Stimulated activated naive CD8-positive, alpha-beta T cell treated with anti-CD3 and anti-CD28 coated beads, Interleukin-15, amount 100 ng/mL, for 72 hours (primary cell): ENCODE measurements around the gene SIRPA.

ENCODE experiments used
- ATAC-seq: fragments of 150-1000 bp; cut with Tn5 transposase; 2 replicates; pipeline ENCODE4 v1.10.0; 2021; ENCODE audit warnings: mild to moderate bottlenecking, moderate library complexity
- DNase-seq, 2 donors: peaks; one replicate each; pipeline ENCODE4 v3.0.0; 2021 to 2022
- H3K27ac Mint-ChIP-seq, 2 donors: one replicate each; pipeline ENCODE4 v1.8.0; 2022; ENCODE audit warnings: mild to moderate bottlenecking in 2 of 2, mixed read lengths in 2 of 2, moderate library complexity in 2 of 2
- H3K27me3 Mint-ChIP-seq: one replicate; pipeline ENCODE4 v1.8.0; 2022; ENCODE audit warnings: mixed read lengths
- H3K4me1 Mint-ChIP-seq: one replicate; pipeline ENCODE4 v1.8.0; 2022; ENCODE audit warnings: mild to moderate bottlenecking, mixed read lengths
- H3K4me3 Mint-ChIP-seq, 2 donors: one replicate each; pipeline ENCODE4 v1.8.0; 2022; ENCODE audit warnings: mild to moderate bottlenecking in 2 of 2, mixed read lengths in 2 of 2, moderate library complexity in 1 of 2
- H3K9me3 Mint-ChIP-seq, 2 donors: one replicate each; pipeline ENCODE4 v1.8.0; 2022; ENCODE audit warnings: mixed read lengths in 2 of 2

The SIRPA gene

DNA sequence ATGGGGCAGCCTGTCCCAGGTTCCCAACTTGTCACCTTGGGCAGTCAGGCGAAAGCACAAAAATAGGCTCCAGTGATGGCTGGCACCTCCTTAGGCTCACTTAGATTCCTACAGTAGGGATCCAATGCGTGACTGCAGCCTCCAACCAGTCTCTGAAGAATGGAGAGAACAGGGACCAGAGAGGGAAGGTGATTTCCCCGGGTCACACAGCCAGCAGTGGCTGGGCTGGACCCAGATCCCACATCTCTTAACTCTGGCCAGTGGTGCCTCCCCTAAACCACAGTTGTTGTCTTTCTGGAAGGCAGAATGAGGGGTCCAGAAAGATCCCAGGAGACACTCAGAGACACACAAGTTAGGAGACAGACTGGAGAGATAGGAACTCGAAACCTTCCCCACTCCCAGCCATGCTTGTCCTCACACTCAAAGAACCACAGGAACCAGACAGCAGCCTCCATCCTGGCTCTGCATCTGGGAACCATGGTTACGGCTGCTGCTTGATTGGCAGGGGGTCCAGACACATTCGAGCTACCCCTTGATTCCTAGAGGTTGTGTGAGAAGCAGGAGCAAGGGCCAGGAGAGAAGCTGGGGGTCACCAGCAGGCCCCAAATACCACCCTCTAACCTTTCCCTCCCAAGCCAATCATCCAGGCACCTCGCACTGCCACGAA is 33.1 kb upstream of the SIRPA start:
- no peak overlapping the region for H3K4me3 Mint-ChIP-seq
- DNase-seq (no peak), ATAC-seq (no peak)
- H3K4me1 Mint-ChIP-seq = no peaks in the 10 kb centered on the region
- H3K9me3 Mint-ChIP-seq = no peaks in the 10 kb centered on the region
- H3K27me3 Mint-ChIP-seq = peaks cover 38% of the 10 kb centered on the region
- H3K27ac Mint-ChIP-seq = no peak overlapping the region

GRCh38 chr20:1862663-1863053 is 32.5 kb upstream of the SIRPA start:
- H3K27ac Mint-ChIP-seq = no peak overlapping the region
- no peak for DNase-seq
- no peak overlapping the region for H3K4me3 Mint-ChIP-seq
- peaks cover 44% of the 10 kb centered on the region for H3K27me3 Mint-ChIP-seq
- H3K4me1 Mint-ChIP-seq = no peaks in the 10 kb centered on the region
- no peaks in the 10 kb centered on the region for H3K9me3 Mint-ChIP-seq
- no peak for ATAC-seq

GRCh38 chr20:1863296-1863695 is 31.9 kb upstream of the SIRPA start:
- ATAC-seq = no peak
- no peaks in the 10 kb centered on the region for H3K9me3 Mint-ChIP-seq
- no peak for DNase-seq
- no peak overlapping the region for H3K4me3 Mint-ChIP-seq
- H3K27ac Mint-ChIP-seq = no peak overlapping the region
- no peaks in the 10 kb centered on the region for H3K4me1 Mint-ChIP-seq
- peaks cover 50% of the 10 kb centered on the region for H3K27me3 Mint-ChIP-seq

DNA sequence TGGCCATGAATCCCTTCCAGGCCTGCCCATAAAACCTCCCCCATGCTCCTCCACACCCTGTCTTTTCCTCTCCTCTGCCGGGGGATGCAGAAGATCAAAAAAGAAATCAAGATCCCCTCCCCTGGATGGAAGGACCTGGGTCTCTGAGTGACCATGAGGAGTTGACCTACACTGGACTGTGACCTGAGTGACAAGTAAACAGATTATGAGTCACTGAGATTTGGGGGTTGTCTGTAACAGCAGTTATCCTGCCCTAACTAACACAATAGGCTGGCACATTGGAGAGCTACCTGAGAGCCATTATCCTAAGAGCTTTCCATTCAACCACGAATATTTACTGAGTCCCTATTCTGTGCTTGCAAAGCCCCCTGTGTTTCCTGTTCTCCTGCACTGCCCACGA is 28.4 kb upstream of the SIRPA start:
- ATAC-seq (no peak), DNase-seq (no peak)
- Mint-ChIP-seq H3K4me1 (peaks cover 5% of the 10 kb centered on the region), H3K27me3 (peaks cover 73% of the 10 kb centered on the region), H3K9me3 (no peaks in the 10 kb centered on the region), H3K27ac (no peak overlapping the region), H3K4me3 (no peak overlapping the region)

DNA sequence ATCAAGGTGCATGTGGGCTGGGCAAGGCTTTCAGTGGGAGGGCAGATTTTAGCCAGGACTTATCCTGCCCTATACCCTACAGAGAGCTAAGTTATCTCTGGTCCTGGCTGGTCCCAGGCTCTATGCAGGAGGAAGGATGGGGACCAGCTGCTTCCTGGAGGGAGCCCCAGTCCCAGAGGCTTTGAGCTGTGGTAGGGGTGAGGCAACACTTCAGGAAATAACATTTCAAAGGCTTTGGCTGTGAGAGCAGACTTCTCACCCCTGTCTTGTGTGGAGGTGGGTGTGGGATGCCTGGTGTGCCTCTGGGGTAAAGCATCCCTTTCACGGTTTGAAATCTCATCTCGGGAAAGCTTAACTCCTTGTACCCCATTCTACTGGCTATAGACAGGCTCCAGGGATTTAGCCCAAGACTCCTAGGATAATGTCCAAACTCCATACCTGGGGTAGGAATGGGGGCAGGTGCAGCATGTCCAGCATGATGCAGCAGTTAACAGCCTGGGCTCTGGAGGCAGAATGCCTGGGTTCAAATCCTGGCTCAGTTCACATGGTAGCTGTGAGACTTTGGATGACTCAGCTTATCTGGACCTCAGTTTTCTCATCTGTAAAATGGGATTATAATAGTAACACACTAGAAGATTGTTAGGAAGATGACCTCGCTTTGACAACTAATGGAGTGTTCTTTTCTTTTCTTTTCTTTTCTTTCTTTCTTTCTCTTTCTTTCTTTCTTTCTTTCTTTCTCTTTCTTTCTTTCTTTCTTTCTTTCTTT is 27.5 kb upstream of the SIRPA start:
- H3K4me3 Mint-ChIP-seq = no peak overlapping the region
- no peak overlapping the region for H3K27ac Mint-ChIP-seq
- DNase-seq = no peak
- no peaks in the 10 kb centered on the region for H3K9me3 Mint-ChIP-seq
- peaks cover 5% of the 10 kb centered on the region for H3K4me1 Mint-ChIP-seq
- ATAC-seq = no peak
- H3K27me3 Mint-ChIP-seq = peaks cover 73% of the 10 kb centered on the region

- DNase-seq (no peak), ATAC-seq (no peak)
- no peak overlapping the region for H3K4me3 Mint-ChIP-seq
- H3K4me1 Mint-ChIP-seq = peaks cover 5% of the 10 kb centered on the region
- no peaks in the 10 kb centered on the region for H3K9me3 Mint-ChIP-seq
- H3K27ac Mint-ChIP-seq = no peak overlapping the region
- peaks cover 66% of the 10 kb centered on the region for H3K27me3 Mint-ChIP-seq
These were observed 26.4 kb upstream of the SIRPA start for GRCh38 chr20:1868856-1869255.

- DNase-seq = no peak
- no peak for ATAC-seq
- peaks cover 5% of the 10 kb centered on the region for H3K4me1 Mint-ChIP-seq
- H3K27me3 Mint-ChIP-seq = peaks cover 59% of the 10 kb centered on the region
- no peaks in the 10 kb centered on the region for H3K9me3 Mint-ChIP-seq
- H3K4me3 Mint-ChIP-seq = no peak overlapping the region
- H3K27ac Mint-ChIP-seq = no peak overlapping the region
These were observed 24.9 kb upstream of the SIRPA start for GRCh38 chr20:1870323-1870722.

GRCh38 chr20:1870792-1871550 is 24.2 kb upstream of the SIRPA start:
- Mint-ChIP-seq H3K9me3 (no peaks in the 10 kb centered on the region), H3K27me3 (peaks cover 53% of the 10 kb centered on the region), H3K4me1 (peaks cover 5% of the 10 kb centered on the region), H3K27ac (peak overlapping the region in 1 of 2 donors; percentile 75), H3K4me3 (no peak overlapping the region)
- DNase-seq = no peak
- no peak for ATAC-seq

DNA sequence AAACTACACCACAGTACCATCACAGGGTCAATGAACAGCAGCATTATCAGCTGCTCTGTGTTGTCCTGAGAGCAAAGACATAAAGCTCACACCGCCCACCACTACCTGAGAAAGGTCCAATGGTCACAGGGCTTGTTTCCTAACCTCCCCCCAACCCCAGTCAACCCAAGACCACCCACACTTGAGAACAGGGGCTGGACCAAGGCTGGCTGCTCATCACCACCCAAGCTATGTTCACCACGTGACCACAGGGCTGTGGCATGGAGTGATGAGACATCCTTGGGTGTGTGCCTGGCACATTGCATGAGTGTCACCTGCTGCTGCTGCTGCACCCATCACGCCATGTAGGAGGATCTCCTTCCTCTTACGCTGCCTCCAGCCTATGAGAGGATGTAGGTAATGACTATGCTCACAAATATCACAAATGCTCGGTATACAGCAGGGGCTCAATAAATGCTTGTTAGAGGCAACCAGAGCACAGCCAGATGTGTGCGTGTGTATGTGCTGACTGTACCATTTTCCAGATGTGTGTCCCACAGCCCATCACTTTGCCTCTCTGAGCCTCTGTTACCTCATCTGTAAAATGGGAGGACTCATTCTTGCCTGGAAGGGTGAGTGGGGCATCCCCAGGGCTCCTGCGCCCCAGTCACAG is 23.3 kb upstream of the SIRPA start:
- no peak overlapping the region for H3K27ac Mint-ChIP-seq
- no peaks in the 10 kb centered on the region for H3K9me3 Mint-ChIP-seq
- H3K4me1 Mint-ChIP-seq = peaks cover 5% of the 10 kb centered on the region
- DNase-seq (peak; percentile 12 to 43), ATAC-seq (peak; percentile 85)
- H3K27me3 Mint-ChIP-seq = peaks cover 44% of the 10 kb centered on the region
- no peak overlapping the region for H3K4me3 Mint-ChIP-seq

GRCh38 chr20:1872459-1873097 is 22.6 kb upstream of the SIRPA start:
- H3K27ac Mint-ChIP-seq = no peak overlapping the region
- H3K4me3 Mint-ChIP-seq = no peak overlapping the region
- no peak for DNase-seq
- peaks cover 5% of the 10 kb centered on the region for H3K4me1 Mint-ChIP-seq
- H3K9me3 Mint-ChIP-seq = no peaks in the 10 kb centered on the region
- ATAC-seq = peak; percentile 48
- H3K27me3 Mint-ChIP-seq = peaks cover 38% of the 10 kb centered on the region

GRCh38 chr20:1874450-1875182 is 20.6 kb upstream of the SIRPA start:
- Mint-ChIP-seq H3K4me1 (peaks cover 5% of the 10 kb centered on the region), H3K27ac (no peak overlapping the region), H3K27me3 (peaks cover 22% of the 10 kb centered on the region), H3K4me3 (no peak overlapping the region), H3K9me3 (no peaks in the 10 kb centered on the region)
- ATAC-seq (no peak), DNase-seq (no peak)

DNA sequence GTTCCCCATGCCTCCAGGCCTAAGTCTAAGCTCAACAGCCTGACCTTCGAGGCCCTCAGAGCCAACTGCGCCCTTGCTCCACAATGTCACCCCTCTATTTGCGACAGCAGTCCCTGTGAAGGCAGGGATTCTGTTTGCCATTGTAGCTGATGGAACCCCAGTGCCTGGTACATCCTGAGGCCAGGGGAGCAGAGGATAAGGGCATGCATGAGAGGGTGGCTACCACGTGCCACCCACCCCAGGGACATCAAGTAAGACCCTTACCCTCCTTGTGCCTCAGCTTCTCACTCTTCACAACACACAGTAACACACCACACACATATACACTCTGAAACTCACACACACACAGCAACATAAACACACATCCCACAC is 20.0 kb upstream of the SIRPA start:
- ATAC-seq (no peak), DNase-seq (no peak)
- Mint-ChIP-seq H3K27me3 (peaks cover 17% of the 10 kb centered on the region), H3K27ac (no peak overlapping the region), H3K9me3 (no peaks in the 10 kb centered on the region), H3K4me1 (peaks cover 5% of the 10 kb centered on the region), H3K4me3 (no peak overlapping the region)

DNA sequence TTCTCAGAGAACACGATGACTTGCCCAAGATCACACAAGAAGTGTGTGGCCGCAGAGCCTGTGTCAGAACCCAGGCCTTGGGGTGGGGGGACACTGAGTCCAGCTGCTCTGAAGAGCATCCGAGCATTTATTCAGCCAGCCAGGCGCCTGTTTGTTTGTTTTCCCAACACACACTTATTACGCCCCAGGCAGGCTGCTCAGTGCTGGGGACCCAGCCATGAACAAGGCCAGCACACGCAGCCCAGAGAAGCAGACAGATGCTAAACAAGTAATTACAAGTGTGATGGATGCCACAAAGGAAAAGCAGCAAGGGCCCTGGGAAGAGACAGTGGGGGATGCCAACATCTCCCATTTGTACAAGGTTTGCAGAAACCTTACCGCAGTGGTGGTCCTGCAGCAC is 19.4 kb upstream of the SIRPA start:
- Mint-ChIP-seq H3K4me1 (peaks cover 5% of the 10 kb centered on the region), H3K27me3 (peaks cover 11% of the 10 kb centered on the region), H3K4me3 (no peak overlapping the region), H3K27ac (no peak overlapping the region), H3K9me3 (no peaks in the 10 kb centered on the region)
- DNase-seq (no peak), ATAC-seq (no peak)

DNA sequence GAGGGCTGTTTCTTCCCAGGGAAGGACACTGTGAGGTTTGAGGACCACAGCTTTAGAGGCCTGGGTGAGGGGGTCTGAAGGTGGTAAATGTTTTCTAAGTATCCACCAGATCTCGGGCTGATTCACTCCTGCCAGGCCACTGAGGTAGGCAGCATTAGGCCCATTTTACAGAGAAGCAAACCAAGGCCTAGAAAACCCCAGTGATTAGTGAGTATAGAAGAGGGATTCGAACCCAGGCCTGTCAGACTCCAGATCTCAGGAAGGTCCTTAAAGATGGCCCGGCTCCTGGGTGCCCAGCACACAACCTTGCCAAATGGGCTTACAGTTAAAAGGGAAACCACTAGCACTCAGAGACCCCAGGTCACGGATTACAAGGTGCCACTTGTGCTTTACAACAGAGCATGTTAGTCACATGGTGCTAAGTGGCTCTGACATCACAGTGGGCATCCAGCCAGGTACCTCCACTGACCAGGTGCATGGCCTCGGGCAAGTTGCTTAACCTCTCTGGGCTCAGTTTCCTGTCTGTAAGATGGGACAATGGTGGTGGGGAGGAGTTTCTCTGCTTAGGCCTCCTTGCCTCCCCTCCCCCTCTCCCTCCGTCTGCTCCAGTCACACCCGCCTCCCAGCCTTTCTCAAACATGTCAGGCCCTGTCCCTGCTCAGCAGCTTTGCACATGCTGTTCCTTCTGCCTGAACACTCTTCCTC is 18.8 kb upstream of the SIRPA start:
- H3K4me3 Mint-ChIP-seq = no peak overlapping the region
- ATAC-seq = no peak
- H3K9me3 Mint-ChIP-seq = no peaks in the 10 kb centered on the region

More for the DNA sequence above, 18.8 kb upstream of the SIRPA start:
- no peak for DNase-seq
- no peak overlapping the region for H3K27ac Mint-ChIP-seq
- peaks cover 5% of the 10 kb centered on the region for H3K4me1 Mint-ChIP-seq
- H3K27me3 Mint-ChIP-seq = peaks cover 7% of the 10 kb centered on the region
